Measurements from ENCODE around the gene FRMD1. TPM values are rescaled to one million over a fixed set of nuclear protein-coding genes. Genes with fewer than 3 reads are reported as not detected.

Gene FRMD1
- total and polyA plus RNA-seq, 2 donors (not counting 3 experiments of a cell fraction or from before 2014, with no cell fraction given): not detected

DNA sequence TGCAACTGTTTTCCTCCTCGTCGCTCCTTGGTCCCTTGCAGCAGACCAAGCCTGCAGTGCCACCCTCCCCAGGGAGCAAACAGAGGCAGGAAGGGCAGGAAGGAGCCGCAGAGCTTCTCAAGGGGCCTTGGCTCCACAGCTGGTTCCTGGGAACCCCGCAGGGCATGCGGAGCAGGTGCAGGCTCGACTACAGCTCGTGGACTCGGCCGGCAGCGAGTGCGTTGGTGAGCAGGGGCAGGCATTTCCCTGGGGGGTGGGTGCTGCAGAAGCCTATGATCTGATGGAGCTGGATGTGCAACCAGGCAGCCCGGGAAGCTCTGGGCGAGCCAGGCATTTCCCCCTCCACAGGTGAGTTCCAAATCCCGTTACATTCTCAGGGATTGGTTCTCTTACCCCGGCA lies 37.1 kb downstream of the FRMD1 start:
- POLR2A ChIA-PET: no interaction called here
- Histone ChIP-seq H3K9ac (replicated peaks; ENCODE audit: extremely low read depth, insufficient read depth, low read length) (no peak overlapping the region), H3K9me3 (replicated peaks; ENCODE audit: control insufficient read depth, insufficient read depth, low read length) (peaks cover 2% of the 10 kb centered on the region), H3K4me1 (ENCODE audit: control insufficient read depth, extremely low read depth, insufficient read depth, low read length) (no peaks in the 10 kb centered on the region), H3K4me2 (ENCODE audit: insufficient read depth, low read length) (no peak overlapping the region), H3K4me3 (replicated peaks in 1 of 3; ENCODE audit: insufficient read depth in 1 of 3, low read depth in 1 of 3, low read length in 3 of 3) (no peak overlapping the region), H3K79me2 (ENCODE audit: control insufficient read depth, insufficient read depth, low read length) (no peaks in the 10 kb centered on the region), H3K27me3 (ENCODE audit: control insufficient read depth in 2 of 2, insufficient read depth in 2 of 2, low read length in 2 of 2) (no peaks in the 10 kb centered on the region), H3K36me3 (ENCODE audit: control insufficient read depth in 2 of 2, extremely low read depth in 1 of 2, insufficient read depth in 2 of 2, low read length in 2 of 2) (no peaks in the 10 kb centered on the region), H2AFZ (ENCODE audit: low read depth, low read length) (no peak overlapping the region), H3K27ac (ENCODE audit: insufficient read depth, low read depth, low read length) (no peak overlapping the region), H3K9me1 (replicated peaks; ENCODE audit: control insufficient read depth, extremely low read depth, insufficient read depth, low read length) (no peaks in the 10 kb centered on the region), H4K20me1 (replicated peaks; ENCODE audit: control insufficient read depth, extremely low read depth, insufficient read depth, low read length) (no peaks in the 10 kb centered on the region)
- CTCF ChIA-PET: no interaction called here
- no peak for FAIRE-seq
- intact Hi-C loops (cut with micrococcal nuclease) (no loop called here), dilution Hi-C loops (cut with MboI; ENCODE audit: extremely low pct_ligation_motif_present, low sequenced_read_pairs) (no loop called here)
- no peak for DNase-seq (ENCODE audit: low read depth, low spot score)
- no TSS peak for BruUV-seq (replicated peaks)
- TF ChIP-seq GATA2 (IDR thresholded peaks at IDR 0.05; ENCODE audit: insufficient read depth, insufficient read length, low read depth, low read length) (no peak), MYC (IDR thresholded peaks at IDR 0.05; ENCODE audit: low read depth, low read length) (no peak), FOS (IDR thresholded peaks at IDR 0.05; ENCODE audit: borderline replicate concordance, insufficient read depth, low read length) (no peak), POLR2A (IDR thresholded peaks at IDR 0.05; ENCODE audit: low read depth, low read length) (no peak), MAX (IDR thresholded peaks at IDR 0.05; ENCODE audit: insufficient read depth, insufficient read length) (no peak), JUN (IDR thresholded peaks at IDR 0.05; ENCODE audit: borderline replicate concordance, insufficient read depth, insufficient read length, low read depth) (no peak), EZH2 (IDR thresholded peaks at IDR 0.05; ENCODE audit: borderline replicate concordance, low read depth, low read length, severe bottlenecking) (no peak), POLR2AphosphoS5 (IDR thresholded peaks at IDR 0.05; ENCODE audit: insufficient read depth, low read depth, low read length) (no peak)
- TF ChIP-seq, protein P1, sequence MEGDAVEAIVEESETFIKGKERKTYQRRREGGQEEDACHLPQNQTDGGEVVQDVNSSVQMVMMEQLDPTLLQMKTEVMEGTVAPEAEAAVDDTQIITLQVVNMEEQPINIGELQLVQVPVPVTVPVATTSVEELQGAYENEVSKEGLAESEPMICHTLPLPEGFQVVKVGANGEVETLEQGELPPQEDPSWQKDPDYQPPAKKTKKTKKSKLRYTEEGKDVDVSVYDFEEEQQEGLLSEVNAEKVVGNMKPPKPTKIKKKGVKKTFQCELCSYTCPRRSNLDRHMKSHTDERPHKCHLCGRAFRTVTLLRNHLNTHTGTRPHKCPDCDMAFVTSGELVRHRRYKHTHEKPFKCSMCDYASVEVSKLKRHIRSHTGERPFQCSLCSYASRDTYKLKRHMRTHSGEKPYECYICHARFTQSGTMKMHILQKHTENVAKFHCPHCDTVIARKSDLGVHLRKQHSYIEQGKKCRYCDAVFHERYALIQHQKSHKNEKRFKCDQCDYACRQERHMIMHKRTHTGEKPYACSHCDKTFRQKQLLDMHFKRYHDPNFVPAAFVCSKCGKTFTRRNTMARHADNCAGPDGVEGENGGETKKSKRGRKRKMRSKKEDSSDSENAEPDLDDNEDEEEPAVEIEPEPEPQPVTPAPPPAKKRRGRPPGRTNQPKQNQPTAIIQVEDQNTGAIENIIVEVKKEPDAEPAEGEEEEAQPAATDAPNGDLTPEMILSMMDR (IDR thresholded peaks at IDR 0.05; ENCODE audit: extremely low read depth in 1 of 2, insufficient read depth in 1 of 2, low read depth in 1 of 2, low read length in 2 of 2): no peak
